ENCODE results near the gene LTBP2. TPM values are rescaled to one million over a fixed set of nuclear protein-coding genes. Genes with fewer than 3 reads are reported as not detected.

The LTBP2 gene
- total RNA-seq, 2 experiments from 2014 or later: 0.04 to 0.05 TPM

DNA sequence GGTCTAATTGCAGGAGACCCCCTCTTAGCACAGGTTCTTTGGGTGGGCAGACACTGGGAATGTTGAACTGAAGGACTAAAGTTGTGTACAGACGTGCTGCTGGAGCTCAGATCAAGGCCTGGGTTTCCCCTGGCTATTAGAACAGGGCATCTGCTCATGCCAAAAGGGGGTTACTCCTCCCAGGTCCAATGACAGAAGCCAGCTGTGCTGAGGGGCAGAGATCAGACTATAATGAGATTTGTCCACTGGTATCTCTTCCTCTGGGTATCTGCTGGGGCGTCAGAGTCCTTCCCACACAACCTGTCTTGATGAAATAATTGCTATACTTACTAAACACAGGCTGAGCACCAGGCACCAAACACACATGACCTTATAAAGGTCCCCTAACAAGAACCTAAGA, 42.6 kb downstream of the LTBP2 start:
- intact Hi-C loops (cut with micrococcal nuclease): no loop called here
- Mint-ChIP-seq H3K27ac (no peak overlapping the region), H3K4me3 (no peak overlapping the region), H3K9me3 (no peaks in the 10 kb centered on the region), H3K4me1 (ENCODE audit: low read depth) (peaks cover 30% of the 10 kb centered on the region), H3K27me3 (peaks cover 18% of the 10 kb centered on the region), H3K36me3 (ENCODE audit: low read depth) (no peaks in the 10 kb centered on the region)
- ATAC-seq (no peak), DNase-seq (no peak)
- POLR2A ChIA-PET: interaction anchor here (1.1 kb wide), 1 partner anchor 17 kb away, joined by 3 read pairs; no protein-coding TSS in a partner anchor
- TF ChIP-seq, protein P1, sequence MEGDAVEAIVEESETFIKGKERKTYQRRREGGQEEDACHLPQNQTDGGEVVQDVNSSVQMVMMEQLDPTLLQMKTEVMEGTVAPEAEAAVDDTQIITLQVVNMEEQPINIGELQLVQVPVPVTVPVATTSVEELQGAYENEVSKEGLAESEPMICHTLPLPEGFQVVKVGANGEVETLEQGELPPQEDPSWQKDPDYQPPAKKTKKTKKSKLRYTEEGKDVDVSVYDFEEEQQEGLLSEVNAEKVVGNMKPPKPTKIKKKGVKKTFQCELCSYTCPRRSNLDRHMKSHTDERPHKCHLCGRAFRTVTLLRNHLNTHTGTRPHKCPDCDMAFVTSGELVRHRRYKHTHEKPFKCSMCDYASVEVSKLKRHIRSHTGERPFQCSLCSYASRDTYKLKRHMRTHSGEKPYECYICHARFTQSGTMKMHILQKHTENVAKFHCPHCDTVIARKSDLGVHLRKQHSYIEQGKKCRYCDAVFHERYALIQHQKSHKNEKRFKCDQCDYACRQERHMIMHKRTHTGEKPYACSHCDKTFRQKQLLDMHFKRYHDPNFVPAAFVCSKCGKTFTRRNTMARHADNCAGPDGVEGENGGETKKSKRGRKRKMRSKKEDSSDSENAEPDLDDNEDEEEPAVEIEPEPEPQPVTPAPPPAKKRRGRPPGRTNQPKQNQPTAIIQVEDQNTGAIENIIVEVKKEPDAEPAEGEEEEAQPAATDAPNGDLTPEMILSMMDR (IDR thresholded peaks at IDR 0.05): no peak
- CTCF ChIA-PET: interaction anchor here (1.3 kb wide), 2 partner anchors 37 to 39 kb away, joined by 3 to 4 read pairs; no protein-coding TSS in a partner anchor

GRCh38 chr14:74568911-74569310, 43.1 kb downstream of the LTBP2 start:
- intact Hi-C loops (cut with micrococcal nuclease): no loop called here
- Mint-ChIP-seq H3K9me3 (no peaks in the 10 kb centered on the region), H3K4me1 (ENCODE audit: low read depth) (peaks cover 25% of the 10 kb centered on the region), H3K4me3 (no peak overlapping the region), H3K36me3 (ENCODE audit: low read depth) (no peaks in the 10 kb centered on the region), H3K27me3 (peaks cover 18% of the 10 kb centered on the region), H3K27ac (no peak overlapping the region)
- TF ChIP-seq, protein P1 (IDR thresholded peaks at IDR 0.05): no peak
- ChIA-PET POLR2A (interaction anchor here (1.1 kb wide), 1 partner anchor 18 kb away, joined by 3 read pairs; no protein-coding TSS in a partner anchor), CTCF (interaction anchor here (1.3 kb wide), 1 partner anchor 38 kb away, joined by 3 read pairs; no protein-coding TSS in a partner anchor)
- ATAC-seq (no peak), DNase-seq (no peak)

DNA sequence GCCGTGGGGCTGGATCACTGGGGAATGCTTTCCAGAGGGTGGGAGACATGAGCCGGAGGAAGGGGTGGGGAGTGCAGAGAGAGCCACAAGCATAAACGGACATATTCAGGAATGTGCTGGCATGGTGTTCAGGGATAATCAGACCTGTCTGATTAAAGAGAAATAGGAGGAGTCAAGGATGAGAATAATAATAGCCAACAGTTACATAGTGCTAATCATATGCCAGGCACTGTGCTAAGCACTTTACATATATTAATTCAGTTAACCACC, 43.7 kb downstream of the LTBP2 start:
- DNase-seq (no peak), ATAC-seq (no peak)
- CTCF ChIA-PET: interaction anchor here (1.2 kb wide), 1 partner anchor 44 kb away, joined by 4 read pairs; no protein-coding TSS in a partner anchor
- H3K9me3 Mint-ChIP-seq: no peaks in the 10 kb centered on the region
- intact Hi-C loops (cut with micrococcal nuclease): no loop called here
- POLR2A ChIA-PET: interaction anchor here (0.6 kb wide), 1 partner anchor 260 kb away, joined by 5 read pairs; no protein-coding TSS in a partner anchor
- TF ChIP-seq, protein P1 (IDR thresholded peaks at IDR 0.05): no peak
- no peaks in the 10 kb centered on the region for H3K36me3 Mint-ChIP-seq (ENCODE audit: low read depth)
- no peak overlapping the region for H3K27ac Mint-ChIP-seq
- no peak overlapping the region for H3K4me3 Mint-ChIP-seq
- H3K27me3 Mint-ChIP-seq: peaks cover 18% of the 10 kb centered on the region
- peaks cover 20% of the 10 kb centered on the region for H3K4me1 Mint-ChIP-seq (ENCODE audit: low read depth)

GRCh38 chr14:74567646-74568379, 44.2 kb downstream of the LTBP2 start:
- POLR2A ChIA-PET: interaction anchor here (0.6 to 1.0 kb wide), 2 partner anchors 36 to 261 kb away, joined by 3 to 5 read pairs; no protein-coding TSS in a partner anchor

More at GRCh38 chr14:74567646-74568379, 44.2 kb downstream of the LTBP2 start:
- TF ChIP-seq, protein P1 (IDR thresholded peaks at IDR 0.05): no peak
- intact Hi-C loops (cut with micrococcal nuclease): no loop called here
- no peak overlapping the region for H3K27ac Mint-ChIP-seq
- H3K9me3 Mint-ChIP-seq: no peaks in the 10 kb centered on the region
- DNase-seq: no peak
- no peak for ATAC-seq
- peaks cover 17% of the 10 kb centered on the region for H3K4me1 Mint-ChIP-seq (ENCODE audit: low read depth)
- peaks cover 16% of the 10 kb centered on the region for H3K27me3 Mint-ChIP-seq
- no peaks in the 10 kb centered on the region for H3K36me3 Mint-ChIP-seq (ENCODE audit: low read depth)
- CTCF ChIA-PET: interaction anchor here (1.2 kb wide), 1 partner anchor 45 kb away, joined by 4 read pairs; no protein-coding TSS in a partner anchor
- no peak overlapping the region for H3K4me3 Mint-ChIP-seq
